Fibroblast of skin of right quadriceps (primary cell): ENCODE results near the gene PRF1.
A peak's percentile ranks its signal among the peaks of the same experiment; 100 is the strongest.
"Not testable (repeated sequence)": the region's sequence is repeated elsewhere in the genome, so short reads cannot be mapped to it uniquely, and the experiment has no call there.

Source experiments
- DNase-seq: peaks from one replicate; pipeline ENCODE4 v3.0.0-alpha.2; 2013

PRF1 gene

DNA sequence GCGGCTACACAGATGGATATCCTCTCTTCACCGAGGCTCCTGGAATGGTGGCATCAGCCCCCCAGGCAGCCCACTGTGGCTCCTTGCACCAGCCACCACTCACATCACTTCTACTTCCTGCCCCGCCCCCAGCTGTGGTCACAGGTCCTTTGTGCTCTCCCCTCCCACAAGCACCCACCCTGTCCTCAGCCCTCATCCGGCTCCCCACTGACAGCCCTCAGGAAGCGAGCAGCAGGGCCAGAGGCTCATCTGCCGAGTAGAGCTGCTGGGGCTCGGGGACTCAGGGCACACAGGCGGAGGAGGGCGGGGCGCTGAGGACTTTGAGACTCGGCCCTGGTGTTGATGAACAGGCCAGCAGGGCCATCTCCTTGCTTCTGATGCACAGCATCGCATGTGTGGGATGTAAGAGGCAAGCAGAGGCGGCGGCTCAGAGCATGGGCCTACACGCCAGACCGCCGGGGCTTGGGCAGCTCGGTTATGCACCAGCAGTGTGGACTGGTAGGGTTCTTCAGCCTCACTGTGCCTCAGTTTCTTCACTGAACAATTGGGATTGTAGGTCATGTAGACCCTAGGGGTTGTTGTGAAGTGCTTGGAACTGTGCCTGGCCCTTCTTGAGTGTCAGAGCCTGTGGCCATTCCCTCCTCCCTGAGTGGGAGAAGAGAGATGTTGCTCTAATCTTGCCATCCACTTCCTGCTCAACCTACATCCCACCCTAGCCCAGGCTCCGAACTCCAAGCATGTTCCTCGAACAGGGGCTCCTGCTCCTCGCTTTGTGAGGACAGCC, at the start of gene PRF1:
TSS of gene PRF1 (minus strand) at position 77 of the 784 bp plus-strand sequence. CDS start 1,839 bp downstream, outside the sequence.
- DNase-seq = no peak

DNA sequence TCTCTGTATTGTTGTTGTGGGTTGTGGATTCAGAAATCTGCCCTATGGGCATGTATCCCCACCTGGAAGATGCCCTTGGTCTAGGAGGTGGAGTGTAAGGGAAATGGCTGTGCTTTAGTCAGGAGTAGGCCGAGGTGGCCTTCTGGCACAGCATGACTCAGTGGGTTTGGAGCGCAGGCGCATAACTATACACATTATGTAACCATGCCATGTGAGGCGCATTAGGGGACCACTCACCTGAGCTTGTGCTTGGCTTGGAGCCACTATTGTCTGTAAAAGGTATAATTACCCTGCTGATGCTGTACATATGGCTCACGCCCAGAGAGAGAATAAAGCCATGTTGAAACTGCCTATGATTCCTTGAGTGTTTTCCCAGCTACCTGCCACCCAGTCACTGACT, 49.1 kb upstream of the PRF1 start:
- no peak for DNase-seq

DNA sequence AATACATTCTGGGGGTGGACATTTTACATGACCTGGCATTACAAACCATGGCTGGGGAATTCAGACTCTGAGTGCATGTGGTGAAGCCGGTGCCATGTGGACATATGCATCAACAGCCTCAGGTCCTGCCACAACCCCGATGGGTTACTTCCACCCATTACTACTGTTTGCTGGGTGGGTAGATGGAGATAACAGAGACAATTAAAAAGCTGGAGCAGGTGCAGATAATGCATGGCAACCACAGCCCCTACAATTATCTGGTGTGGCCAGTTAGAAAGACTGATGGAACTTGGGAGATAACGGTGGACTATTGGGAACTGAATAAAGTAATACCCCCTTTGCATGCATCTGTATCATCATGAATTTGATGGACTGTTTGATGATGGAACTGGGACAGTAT, 48.2 kb upstream of the PRF1 start:
- DNase-seq = no peak

DNA sequence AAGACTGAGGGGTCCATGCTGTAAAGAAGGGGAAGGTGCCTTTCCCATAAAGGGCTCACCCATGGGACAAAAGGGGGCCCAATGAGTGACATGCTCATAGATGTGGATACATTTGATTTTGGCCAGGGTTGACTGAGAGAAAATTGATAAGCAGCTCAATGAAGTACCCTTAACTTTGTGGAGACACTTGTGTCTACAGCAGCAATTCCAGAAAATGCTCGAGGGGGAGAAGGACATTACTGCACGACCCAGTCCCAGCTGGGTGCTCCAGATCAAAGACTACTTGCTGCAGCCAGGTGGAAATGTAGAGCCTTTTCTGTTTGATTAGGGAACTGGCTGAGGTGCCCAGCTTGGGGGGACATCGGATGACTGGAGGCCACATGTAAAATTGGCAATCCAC, 47.6 kb upstream of the PRF1 start:
- DNase-seq = no peak

DNA sequence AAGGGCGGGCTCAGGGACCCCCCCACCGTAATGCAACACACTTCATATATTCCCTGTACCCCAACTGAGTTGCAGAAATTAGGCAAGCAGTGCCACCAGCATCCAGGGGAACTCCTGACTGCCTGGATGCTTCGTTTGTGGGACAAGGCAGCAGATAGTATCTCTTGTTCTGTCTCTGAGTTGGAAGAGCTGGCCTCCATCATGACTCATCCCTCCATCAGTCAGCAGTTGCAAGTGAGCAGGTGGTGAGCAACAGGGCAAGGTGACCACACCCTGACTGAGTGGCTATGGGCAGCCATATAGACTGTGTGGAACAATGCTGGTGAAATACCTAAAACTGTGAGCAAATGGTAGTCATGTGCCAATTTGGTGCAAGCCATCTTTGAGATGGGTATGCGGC, 47.0 kb upstream of the PRF1 start:
- DNase-seq = peak; percentile 72

DNA sequence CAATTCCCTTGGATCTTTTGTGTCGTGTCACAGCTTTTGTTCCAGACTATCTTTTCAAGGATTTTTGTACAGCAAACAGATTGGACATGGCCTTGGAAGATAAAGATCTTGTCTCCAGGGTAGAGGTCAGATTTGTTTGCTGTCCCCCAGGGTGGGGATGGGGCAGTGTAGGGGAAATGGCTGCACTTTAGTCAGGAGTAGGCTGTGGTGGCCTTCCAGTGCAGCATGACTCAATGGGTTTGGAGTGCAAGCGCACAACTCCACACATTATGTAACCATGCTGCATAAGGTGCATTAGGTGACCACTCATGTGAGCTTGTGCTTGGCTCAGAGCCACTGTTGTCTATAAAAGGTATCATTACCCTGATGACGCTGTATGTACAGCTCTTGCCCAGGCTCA, 45.9 kb upstream of the PRF1 start:
- no peak for DNase-seq

DNA sequence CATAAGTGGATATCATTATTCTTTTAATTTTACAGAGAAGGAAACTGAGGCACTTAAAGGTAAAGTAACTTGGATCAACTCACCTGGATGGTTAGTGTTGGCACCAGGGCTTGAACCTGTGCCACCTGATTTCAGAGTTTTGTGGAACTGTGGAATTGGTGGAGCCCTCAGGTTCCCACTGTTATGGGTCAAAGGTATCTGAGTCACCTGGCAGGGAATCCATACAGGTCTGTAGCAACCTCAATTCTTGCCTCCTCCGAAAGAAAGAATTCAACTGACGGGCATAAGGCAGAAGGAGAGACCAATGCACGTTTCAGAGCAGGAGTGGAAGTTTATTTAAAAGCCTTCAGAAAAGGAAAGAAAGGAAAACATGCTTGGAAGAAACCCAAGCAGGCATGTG, 44.5 kb upstream of the PRF1 start:
- no peak for DNase-seq

DNA sequence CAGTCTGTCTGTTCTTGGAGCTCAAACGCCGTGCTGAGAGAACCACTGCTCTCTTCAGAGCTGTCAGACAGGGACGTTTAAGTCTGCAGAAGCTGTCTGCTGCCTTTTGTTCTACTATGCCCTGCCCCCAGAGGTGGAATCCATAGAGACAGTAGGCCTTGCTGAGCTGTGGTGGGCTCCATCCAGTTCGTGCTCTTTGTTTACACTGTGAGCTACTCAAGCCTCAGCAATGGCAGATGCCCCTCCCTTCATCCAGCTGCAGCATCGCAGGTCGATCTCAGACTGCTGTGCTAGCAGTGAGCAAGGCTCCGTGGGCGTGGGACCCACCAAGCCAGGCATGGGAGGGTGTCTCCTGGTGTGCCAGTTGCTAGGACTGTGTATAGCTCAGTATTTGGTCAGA, 42.4 kb upstream of the PRF1 start:
- DNase-seq = not testable (repeated sequence)

DNA sequence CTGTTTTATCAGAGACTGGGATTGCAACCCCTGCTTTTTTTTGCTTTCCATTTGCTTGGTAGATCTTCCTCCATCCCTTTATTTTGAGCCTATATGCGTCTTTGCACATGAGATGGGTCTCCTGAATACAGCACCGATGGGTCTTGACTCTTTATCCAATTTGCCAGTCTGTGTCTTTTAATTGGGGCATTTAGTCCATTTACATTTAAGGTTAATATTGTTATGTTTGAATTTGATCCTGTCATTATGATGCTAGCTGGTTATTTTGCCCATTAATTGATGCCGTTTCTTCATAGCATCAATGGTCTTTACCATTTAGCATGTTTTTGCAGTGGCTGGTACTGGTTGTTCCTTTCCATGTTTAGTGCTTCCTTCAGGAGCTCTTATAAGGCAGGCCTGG, 40.7 kb upstream of the PRF1 start:
- DNase-seq = not testable (repeated sequence)

DNA sequence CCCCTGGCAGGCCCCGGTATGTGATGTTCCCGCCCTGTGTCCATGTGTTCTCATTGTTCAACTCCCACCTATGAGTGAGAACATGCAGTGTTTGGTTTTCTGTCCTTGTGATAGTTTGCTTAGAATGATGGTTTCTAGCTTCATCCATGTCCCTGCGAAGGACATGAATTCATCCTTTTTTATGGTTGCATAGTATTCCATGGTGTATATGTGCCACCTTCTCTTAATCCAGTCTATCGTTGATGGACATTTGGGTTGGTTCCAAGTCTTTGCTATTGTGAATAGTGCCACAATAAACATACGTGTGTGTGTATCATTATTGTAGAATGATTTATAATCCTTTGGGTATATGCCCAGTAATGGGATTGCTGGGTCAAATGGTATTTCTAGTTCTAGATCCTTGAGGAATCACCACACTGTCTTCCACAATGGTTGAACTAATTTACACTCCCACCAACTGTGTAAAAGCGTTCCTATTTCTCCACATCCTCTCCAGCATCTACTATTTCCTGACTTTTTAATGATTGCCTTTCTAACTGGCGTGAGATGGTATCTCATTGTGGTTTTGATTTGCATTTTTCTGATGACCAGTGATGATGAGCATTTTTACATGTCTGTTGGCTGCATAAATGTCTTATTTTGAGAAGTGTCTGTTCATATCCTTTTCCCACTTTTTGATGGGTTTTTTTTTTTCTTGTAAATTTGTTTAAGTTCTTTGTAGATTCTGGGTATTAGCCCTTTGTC, 37.3 kb upstream of the PRF1 start:
- not testable (repeated sequence) for DNase-seq

DNA sequence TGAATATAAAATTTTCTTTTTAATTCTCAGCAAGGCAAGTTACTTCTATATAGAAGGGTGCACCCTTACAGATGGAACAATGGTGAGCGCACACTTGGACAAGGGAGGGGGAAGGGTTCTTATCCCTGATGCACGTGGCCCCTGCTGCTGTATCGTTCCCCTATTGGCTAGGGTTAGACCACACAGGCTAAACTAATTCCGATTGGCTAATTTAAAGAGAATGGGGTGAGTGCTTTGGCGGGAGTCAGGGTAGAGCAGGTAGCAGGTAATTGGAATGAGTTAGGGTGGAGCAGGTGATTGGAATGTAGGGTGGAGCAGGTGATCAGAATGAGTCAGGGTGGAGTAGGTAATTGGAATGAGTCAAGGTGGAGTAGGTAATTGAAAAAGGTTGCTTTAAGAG, 32.0 kb upstream of the PRF1 start:
- DNase-seq = not testable (repeated sequence)

DNA sequence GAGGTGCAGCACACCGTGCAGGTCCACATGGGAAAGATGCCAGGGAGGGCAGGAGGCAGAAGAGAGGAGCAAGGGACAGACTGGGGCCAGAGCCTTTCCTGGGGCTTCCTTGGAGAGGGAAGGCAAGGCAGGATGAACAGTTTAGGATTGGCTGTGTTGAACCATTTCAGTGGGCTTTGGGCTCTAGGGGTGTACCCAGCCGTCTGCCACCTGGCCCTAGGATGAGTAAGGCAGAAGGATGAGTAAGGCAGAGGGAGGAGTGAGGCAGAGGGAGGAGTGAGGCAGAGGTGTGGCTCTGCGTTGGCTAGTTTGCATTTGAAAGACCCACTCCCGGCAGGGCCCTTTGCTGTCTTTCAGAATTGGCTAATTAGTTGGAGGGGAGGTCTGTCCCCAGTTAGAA, 31.5 kb upstream of the PRF1 start:
- no peak for DNase-seq

DNA sequence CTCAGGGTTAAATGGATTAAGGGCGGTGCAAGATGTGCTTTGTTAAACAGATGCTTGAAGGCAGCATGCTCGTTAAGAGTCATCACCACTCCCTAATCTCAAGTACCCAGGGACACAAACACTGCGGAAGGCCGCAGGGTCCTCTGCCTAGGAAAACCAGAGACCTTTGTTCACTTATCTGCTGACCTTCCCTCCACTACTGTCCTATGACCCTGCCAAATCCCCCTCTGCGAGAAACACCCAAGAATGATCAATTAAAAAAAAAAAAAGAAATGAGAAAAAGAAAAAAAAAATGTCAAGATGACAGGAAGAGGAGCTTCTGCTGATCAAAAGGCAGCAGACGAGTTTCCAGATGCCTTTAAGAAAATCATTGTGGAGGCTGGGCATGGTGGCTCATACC, 29.2 kb upstream of the PRF1 start:
- DNase-seq = not testable (repeated sequence)

DNA sequence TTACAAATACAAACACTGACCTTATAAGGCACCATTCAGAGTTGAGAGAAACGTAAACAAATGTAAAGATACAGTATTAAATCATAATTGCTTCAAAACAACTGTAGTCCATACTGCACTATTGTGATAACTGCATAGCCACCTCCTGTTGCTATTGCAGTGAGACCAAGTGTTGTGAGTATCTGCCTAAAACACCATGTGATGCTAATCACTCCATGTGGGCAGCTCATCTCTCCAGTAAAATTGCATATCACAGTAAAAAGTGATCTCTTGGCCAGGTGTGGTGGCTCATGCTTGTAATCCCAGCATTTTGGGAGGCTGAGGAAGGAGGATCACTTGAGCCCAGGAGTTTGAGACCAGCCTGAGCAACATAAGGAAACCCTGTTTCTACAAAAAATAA, 26.8 kb upstream of the PRF1 start:
- no peak for DNase-seq

DNA sequence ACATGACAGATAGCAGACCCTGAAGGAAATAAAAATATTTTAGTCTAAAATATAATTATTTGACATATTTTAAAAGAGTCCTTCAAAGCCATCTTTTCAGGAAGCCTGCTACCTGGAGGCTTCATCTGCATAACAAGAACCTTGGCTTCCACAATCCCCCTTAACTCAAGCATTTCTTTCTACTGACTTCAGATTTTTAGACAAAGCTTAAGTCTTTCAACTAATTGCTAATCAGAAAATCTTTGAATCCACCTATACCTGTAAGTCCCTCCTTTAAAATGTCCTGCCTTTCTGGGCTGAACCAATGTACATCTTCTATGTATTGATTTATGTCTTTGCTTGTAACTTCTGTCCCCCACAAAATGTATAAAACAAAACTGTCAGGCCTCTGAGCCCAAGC, 23.5 kb upstream of the PRF1 start:
- no peak for DNase-seq

DNA sequence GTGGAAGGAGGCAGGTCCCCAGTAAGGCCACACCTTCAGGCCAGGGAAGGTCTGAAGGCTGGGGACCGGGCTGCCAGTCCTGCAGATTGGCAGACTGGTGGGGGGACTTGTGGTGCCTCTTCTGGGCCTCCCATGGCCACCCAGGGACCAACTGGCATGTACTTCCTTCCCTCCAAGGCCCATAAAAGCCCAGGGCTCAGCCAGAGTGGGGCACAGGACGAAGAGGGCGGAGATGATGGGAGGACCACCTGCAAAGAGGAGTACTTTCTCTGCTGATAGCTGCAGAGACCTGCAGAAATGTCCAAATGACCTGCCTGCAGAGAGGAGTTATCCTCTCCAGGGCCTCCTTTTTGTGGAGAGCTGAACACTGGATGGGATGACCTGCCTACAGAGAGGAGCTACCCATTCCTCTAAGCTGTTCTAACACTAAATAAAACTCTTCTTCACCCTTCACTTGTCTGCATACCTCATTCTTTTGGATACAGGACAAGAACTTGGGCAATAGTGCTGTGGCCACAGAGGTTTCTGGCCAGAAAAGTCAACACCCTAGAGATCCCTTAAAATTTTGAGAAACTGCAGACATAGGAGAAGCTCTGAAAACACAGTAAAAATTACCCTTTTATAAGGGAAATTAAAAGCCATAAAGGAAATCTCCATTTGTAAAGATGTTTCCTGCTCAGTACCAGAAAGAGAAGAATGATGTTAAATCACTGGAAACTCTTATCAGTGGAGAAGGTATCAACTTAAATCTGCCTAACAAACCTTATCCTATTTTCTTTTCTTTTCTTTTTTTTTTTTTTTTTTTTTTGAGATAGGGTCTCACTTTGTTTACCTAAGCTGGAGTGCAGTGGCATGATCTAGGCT, 20.7 kb upstream of the PRF1 start:
- DNase-seq = peak; percentile 21

DNA sequence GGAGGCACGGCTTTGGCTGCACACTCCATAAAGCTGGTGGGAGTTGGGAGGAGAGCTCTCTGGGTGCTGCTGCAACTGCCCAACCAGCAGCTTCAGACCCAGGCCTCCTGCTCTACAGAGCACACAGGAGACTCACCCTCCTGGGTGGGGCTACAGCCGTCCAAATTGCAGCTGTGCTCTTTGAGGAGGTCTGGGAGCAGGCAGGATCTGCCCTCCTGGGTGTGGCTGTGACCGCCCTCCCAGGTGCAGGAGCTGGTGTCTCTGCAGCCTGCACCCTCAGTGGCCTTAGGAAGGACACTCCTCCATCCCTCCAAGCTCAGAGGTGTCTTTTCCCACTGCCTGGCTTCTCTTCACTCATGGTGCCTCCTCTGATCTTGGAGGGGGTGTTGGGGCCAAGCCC, 20.0 kb upstream of the PRF1 start:
- no peak for DNase-seq

DNA sequence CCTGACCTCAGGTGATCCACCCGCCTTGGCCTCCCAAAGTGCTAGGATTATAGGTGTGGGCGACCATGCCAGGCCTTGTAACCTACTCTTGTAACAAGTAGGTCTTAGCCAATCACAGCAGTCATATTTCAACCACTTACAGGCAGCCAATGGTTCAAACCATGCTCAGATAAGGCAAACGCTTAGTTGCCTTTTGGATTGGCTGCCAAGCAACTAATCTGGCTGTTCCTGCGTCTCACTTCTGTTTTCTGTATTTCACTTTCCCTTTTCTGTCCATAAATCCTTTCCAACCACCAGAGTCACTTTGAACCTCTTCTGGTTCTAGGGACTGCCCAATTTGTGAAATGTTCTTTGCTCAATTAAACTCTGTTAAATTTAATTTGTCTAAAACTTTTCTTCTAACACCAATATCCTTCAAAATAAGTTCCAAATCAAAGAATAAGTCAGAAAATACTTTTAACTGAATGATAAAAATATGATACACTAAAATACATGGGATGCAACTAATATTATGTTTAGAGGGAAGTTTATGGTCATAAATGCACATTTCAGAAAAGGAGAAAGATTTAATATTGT, 19.1 kb upstream of the PRF1 start:
- DNase-seq = no peak

DNA sequence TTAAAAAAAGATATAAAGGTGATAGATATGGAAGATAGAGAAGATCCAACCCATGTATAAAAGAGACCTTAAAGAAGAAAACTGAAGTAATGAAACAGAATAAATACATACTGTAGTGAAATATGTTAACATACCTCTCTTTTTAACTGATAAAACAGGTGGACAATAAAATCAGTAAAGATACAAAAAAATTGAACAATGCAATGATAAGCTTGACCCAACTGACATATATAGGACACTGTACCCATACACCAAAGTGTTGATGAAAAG, 17.4 kb upstream of the PRF1 start:
- DNase-seq = no peak

DNA sequence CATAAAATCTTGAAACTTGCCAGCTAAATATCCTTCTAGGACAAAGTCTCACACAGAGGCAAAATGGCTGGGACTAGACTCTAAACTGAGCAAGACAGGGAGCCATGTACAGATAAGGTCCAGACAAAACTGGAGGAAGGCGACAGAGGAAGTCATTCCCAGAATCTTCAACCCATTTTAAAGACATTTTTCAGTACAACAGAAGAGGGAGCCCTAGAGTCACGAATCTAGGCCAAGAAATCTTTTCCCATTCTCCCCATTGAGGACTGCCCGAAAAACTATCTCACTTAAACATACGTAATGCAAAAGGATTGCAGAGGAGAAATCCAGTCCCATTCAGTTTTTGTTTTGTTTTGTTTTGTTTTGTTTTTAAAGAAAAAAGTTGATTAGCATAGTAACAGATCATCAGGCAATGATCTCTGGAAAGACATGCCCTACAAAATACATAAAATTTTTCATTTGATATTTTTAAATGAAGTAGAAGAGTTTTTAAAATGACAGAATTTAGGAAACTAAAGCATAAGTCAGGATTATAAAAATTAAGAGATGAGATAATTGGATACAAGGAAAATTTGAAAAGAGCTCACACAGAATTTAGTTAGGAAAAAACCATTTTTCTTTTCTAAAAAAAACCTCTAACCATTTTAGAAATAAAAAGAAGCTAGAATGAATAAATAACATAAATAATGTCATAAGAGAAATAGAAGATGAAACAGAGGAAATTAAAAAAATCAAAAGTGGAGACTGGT, 16.9 kb upstream of the PRF1 start:
- DNase-seq = peak; percentile 39

DNA sequence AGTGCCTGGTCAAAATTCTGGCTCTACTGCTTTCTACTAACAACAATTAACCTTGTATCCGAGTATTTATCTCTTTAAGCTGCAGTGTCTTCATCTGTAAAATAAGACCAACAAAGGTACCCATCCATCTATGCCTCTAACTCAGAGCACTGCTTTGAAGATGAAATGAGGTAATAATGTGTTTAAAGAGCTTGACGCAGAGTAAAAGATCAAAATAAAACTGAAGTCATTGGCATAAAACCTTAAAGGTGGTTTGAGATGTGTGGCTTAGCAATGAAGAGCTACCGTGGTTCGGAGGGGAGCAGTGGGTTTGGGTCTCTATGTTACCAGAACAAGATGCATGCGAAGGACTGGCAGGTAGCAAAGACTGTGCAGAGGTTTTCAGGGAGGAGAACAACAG, 16.1 kb upstream of the PRF1 start:
- no peak for DNase-seq

DNA sequence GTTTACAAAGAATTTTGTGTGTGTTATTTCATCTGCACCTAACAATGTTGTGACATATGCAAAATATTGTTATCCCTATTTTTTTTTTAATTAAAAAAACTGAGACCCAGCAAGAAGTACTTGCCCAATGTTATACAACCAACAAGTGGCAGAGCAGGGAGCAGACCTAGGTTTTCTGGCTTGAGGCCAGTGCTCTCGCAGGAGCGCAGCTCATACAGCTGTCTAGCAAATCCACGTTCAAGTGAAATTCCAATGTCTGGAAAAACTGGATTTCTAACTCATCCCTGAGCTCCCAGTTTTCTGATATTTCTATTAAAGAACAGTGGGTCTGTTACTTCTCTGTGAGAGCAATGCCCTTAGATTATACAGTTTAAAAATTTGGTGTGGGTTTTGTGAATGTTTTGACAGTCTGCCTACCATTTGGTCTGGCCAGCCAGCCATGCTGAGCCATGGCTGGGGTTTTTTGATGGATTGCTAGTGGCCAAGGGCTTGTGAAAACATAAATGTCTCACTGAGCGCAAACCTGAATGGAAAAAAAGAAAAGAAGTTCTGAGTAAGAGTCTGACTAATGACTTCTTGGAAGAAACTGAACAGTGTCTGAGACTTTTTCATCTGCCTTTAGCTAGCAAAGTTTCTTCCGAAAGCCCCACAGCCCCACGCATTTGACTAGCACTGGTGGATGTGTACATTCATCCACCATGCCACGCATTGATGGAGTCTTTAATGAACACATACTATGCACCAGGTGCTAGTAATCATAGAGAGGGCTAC, 15.4 kb upstream of the PRF1 start:
- peak; percentile 52 for DNase-seq
